Measurements from ENCODE around the gene NRXN3. TPM values are rescaled to one million over a fixed set of nuclear protein-coding genes. Genes with fewer than 3 reads are reported as not detected.
"Not testable (repeated sequence)": the region's sequence is repeated elsewhere in the genome, so short reads cannot be mapped to it uniquely, and the experiment has no call there.

The NRXN3 gene
- total RNA-seq, 2 experiments from 2014 or later, result not detected

GRCh38 chr14:79732911-79733655 is 1562.9 kb downstream of the NRXN3 start:
- Mint-ChIP-seq H3K4me1 (peaks cover 14% of the 10 kb centered on the region), H3K27ac (no peak overlapping the region), H3K9me3 (peaks cover 14% of the 10 kb centered on the region), H3K36me3 (ENCODE audit: low read depth) (no peaks in the 10 kb centered on the region), H3K4me3 (no peak overlapping the region), H3K27me3 (no peaks in the 10 kb centered on the region)
- CTCF ChIA-PET, result no interaction called here
- POLR2A ChIA-PET, result no interaction called here
- no peak for DNase-seq

DNA sequence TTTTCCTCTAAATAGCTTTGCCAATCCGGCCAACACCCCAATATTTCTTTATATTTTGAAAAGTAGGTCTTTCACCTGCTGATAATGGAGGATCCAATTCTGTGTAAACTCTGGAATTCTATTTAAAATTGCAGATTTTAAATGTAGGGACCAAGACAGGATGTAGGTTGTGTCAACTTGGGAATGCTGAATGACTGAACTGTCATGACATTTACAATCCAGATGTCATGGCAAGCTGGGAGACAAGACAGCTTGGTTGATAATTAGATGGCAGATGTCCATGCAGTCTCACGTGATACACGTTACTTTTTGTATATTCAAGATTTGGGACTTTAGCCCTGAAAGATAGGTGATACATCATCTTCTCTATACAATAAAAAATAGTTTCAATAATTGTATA is 1564.0 kb downstream of the NRXN3 start:
- POLR2A ChIA-PET, result no interaction called here
- no peak overlapping the region for H3K27ac Mint-ChIP-seq
- H3K4me3 Mint-ChIP-seq, result no peak overlapping the region
- H3K4me1 Mint-ChIP-seq, result peaks cover 9% of the 10 kb centered on the region
- no peaks in the 10 kb centered on the region for H3K36me3 Mint-ChIP-seq (ENCODE audit: low read depth)
- CTCF ChIA-PET, result no interaction called here
- no peak for DNase-seq
- peaks cover 14% of the 10 kb centered on the region for H3K9me3 Mint-ChIP-seq
- H3K27me3 Mint-ChIP-seq, result no peaks in the 10 kb centered on the region

DNA sequence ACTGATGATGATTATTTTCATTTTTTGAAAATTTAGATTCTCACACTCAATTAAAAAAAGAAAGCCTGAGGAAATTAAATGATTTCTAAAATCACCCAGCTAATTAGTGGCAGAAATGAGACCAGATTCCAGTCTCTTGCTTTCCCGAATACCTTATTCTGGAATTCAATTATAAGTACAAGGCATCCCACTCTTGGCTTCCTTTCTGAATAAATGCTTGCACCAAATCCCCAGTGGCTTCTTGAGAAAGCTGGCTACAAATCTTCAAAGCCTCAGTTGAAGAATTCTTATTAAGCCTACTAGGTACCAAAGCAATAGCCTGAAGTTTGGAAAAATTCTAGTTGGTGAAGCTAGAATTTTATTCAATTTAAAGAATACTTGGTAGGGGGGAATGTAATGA is 1564.5 kb downstream of the NRXN3 start:
- no peak overlapping the region for H3K4me3 Mint-ChIP-seq
- no peaks in the 10 kb centered on the region for H3K27me3 Mint-ChIP-seq
- H3K36me3 Mint-ChIP-seq (ENCODE audit: low read depth), result no peaks in the 10 kb centered on the region
- ChIA-PET CTCF (no interaction called here), POLR2A (no interaction called here)
- H3K4me1 Mint-ChIP-seq, result peaks cover 9% of the 10 kb centered on the region
- H3K27ac Mint-ChIP-seq, result no peak overlapping the region
- peaks cover 14% of the 10 kb centered on the region for H3K9me3 Mint-ChIP-seq
- DNase-seq, result no peak

DNA sequence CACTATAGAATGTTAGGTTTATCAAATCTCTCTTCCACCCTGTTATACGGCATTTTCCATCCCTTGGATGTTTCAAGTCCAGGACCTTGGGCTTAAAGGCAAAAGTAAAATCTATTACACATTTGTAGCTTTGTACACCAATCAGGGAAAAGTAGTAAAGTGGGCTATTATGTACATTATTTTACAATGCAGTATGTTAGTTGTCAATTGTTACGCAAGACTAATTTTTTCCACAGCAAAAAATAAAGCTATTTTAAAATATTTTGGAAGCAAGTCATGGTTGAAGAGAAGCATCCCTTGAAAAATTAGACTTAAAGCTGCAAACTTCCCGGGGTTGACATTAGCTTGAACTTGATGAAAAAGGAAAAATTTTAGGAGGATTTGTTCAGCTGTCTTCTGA is 1564.9 kb downstream of the NRXN3 start:
- no peaks in the 10 kb centered on the region for H3K27me3 Mint-ChIP-seq
- POLR2A ChIA-PET, result no interaction called here

GRCh38 chr14:79740066-79740601 is 1570.0 kb downstream of the NRXN3 start:
- no peaks in the 10 kb centered on the region for H3K36me3 Mint-ChIP-seq (ENCODE audit: low read depth)
- H3K27me3 Mint-ChIP-seq, result no peaks in the 10 kb centered on the region
- peaks cover 12% of the 10 kb centered on the region for H3K9me3 Mint-ChIP-seq
- no peak overlapping the region for H3K27ac Mint-ChIP-seq
- no peaks in the 10 kb centered on the region for H3K4me1 Mint-ChIP-seq
- ChIA-PET CTCF (no interaction called here), POLR2A (no interaction called here)
- DNase-seq, result no peak
- H3K4me3 Mint-ChIP-seq, result no peak overlapping the region

More for the DNA sequence above, 1564.9 kb downstream of the NRXN3 start:
- Mint-ChIP-seq H3K9me3 (peaks cover 14% of the 10 kb centered on the region), H3K4me1 (peaks cover 6% of the 10 kb centered on the region), H3K4me3 (no peak overlapping the region), H3K27ac (no peak overlapping the region), H3K36me3 (ENCODE audit: low read depth) (no peaks in the 10 kb centered on the region)
- DNase-seq, result no peak
- CTCF ChIA-PET, result no interaction called here

DNA sequence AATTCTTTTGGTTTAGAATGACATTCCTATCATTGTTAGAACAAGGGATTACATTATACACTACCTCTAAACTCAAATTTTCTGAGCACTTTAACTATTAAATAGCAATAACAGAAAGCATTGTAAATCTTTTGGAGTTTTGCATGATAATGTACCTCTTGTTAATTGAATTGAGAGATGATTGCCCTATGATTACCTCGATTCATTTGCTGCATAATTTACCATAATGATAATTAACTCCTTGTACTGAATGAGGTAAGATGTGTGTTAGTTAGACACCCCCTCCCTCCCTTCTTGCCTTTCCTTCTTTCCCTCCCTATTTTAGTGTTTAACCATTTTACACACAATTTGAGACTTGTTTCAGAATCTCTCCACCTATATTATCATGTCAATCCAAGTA is 1572.0 kb downstream of the NRXN3 start:
- DNase-seq, result no peak
- Mint-ChIP-seq H3K4me3 (no peak overlapping the region), H3K9me3 (peaks cover 3% of the 10 kb centered on the region), H3K36me3 (ENCODE audit: low read depth) (no peaks in the 10 kb centered on the region), H3K4me1 (no peaks in the 10 kb centered on the region), H3K27ac (no peak overlapping the region), H3K27me3 (no peaks in the 10 kb centered on the region)
- ChIA-PET POLR2A (no interaction called here), CTCF (no interaction called here)

- DNase-seq, result no peak
- H3K27me3 Mint-ChIP-seq, result no peaks in the 10 kb centered on the region
- no peaks in the 10 kb centered on the region for H3K9me3 Mint-ChIP-seq
- H3K4me3 Mint-ChIP-seq, result no peak overlapping the region
- no peak overlapping the region for H3K27ac Mint-ChIP-seq
- no peaks in the 10 kb centered on the region for H3K36me3 Mint-ChIP-seq (ENCODE audit: low read depth)
- ChIA-PET CTCF (no interaction called here), POLR2A (no interaction called here)
- H3K4me1 Mint-ChIP-seq, result no peaks in the 10 kb centered on the region
Measured at GRCh38 chr14:79745046-79745445, 1574.9 kb downstream of the NRXN3 start.

GRCh38 chr14:79749065-79749464 is 1578.9 kb downstream of the NRXN3 start:
- Mint-ChIP-seq H3K4me1 (no peaks in the 10 kb centered on the region), H3K27me3 (no peaks in the 10 kb centered on the region), H3K9me3 (peaks cover 3% of the 10 kb centered on the region), H3K27ac (no peak overlapping the region), H3K36me3 (ENCODE audit: low read depth) (no peaks in the 10 kb centered on the region), H3K4me3 (no peak overlapping the region)
- no peak for DNase-seq
- POLR2A ChIA-PET, result no interaction called here
- CTCF ChIA-PET, result no interaction called here

DNA sequence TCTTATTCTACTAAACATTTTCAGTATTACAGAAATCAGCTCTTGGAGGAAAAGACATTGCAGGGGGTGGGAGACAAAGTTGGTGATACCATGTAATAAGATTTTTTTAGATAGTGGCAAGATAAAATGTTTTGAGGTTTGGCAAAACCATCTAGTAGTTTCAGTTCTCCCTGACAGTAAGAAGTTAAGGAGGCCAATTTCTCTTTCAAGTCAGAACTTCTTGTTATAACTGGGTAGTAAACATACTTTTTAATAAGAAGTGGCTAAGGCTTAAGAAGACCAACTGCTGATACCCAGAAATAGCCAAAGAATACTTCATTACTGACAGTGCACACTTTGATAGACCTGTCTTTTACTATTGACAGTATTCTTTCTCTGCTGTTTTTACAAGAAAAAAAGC is 1588.8 kb downstream of the NRXN3 start:
- ChIA-PET POLR2A (no interaction called here), CTCF (no interaction called here)
- no peak overlapping the region for H3K4me3 Mint-ChIP-seq
- H3K4me1 Mint-ChIP-seq, result peaks cover 2% of the 10 kb centered on the region
- DNase-seq, result no peak
- H3K36me3 Mint-ChIP-seq (ENCODE audit: low read depth), result no peaks in the 10 kb centered on the region
- no peak overlapping the region for H3K27ac Mint-ChIP-seq
- H3K27me3 Mint-ChIP-seq, result no peaks in the 10 kb centered on the region
- peaks cover 10% of the 10 kb centered on the region for H3K9me3 Mint-ChIP-seq

DNA sequence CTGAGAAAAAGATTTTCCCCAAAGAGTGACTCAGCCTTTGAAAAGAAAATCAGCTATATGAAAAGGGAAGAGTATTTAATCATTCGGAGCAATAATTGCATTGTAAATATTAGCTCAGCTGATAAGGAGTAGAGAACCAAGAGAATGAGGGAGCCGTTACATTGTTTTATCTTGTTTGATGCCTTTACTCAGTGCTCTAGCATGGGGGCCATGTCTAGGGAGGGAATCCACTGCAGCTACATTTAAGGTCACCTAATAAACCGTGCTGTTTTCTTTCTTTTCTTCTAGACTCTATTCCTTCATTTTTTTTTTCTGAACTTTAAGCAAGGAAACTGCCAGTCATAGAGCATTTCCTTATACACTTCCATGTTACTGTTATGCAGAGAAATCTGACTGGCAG is 1594.2 kb downstream of the NRXN3 start:
- ChIA-PET CTCF (no interaction called here), POLR2A (no interaction called here)
- Mint-ChIP-seq H3K9me3 (peaks cover 12% of the 10 kb centered on the region), H3K4me1 (peaks cover 2% of the 10 kb centered on the region), H3K4me3 (no peak overlapping the region), H3K36me3 (ENCODE audit: low read depth) (no peaks in the 10 kb centered on the region), H3K27ac (no peak overlapping the region), H3K27me3 (no peaks in the 10 kb centered on the region)
- DNase-seq, result no peak

GRCh38 chr14:79766511-79766910 is 1596.3 kb downstream of the NRXN3 start:
- CTCF ChIA-PET, result no interaction called here
- no peak overlapping the region for H3K4me3 Mint-ChIP-seq
- no peak for DNase-seq
- peaks cover 15% of the 10 kb centered on the region for H3K9me3 Mint-ChIP-seq
- no peaks in the 10 kb centered on the region for H3K4me1 Mint-ChIP-seq
- no peaks in the 10 kb centered on the region for H3K27me3 Mint-ChIP-seq
- H3K36me3 Mint-ChIP-seq (ENCODE audit: low read depth), result no peaks in the 10 kb centered on the region
- POLR2A ChIA-PET, result no interaction called here
- no peak overlapping the region for H3K27ac Mint-ChIP-seq

DNA sequence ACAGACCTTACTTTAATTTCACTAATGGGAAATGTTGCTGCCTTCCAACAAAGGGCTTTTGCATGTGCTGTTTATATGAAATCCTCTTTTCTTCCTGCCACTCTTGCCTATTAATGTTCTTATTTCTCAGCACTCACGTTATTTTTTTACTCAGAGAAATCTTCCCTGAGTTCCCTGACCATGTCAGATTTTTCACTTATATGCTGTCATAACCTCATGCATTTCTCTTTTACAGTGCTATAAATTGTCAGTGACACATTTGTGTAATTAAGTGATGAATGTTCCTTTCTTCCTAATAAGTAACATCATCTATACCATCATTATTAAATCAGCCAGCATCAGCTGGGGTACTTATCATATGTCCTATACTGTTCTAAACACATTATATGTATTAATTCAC is 1597.1 kb downstream of the NRXN3 start:
- no peak overlapping the region for H3K27ac Mint-ChIP-seq
- H3K9me3 Mint-ChIP-seq, result peaks cover 15% of the 10 kb centered on the region
- POLR2A ChIA-PET, result no interaction called here

GRCh38 chr14:79767721-79768120 is 1597.5 kb downstream of the NRXN3 start:
- H3K36me3 Mint-ChIP-seq (ENCODE audit: low read depth); H3K27me3 Mint-ChIP-seq; CTCF ChIA-PET; H3K4me1 Mint-ChIP-seq; DNase-seq; H3K4me3 Mint-ChIP-seq; H3K27ac Mint-ChIP-seq; POLR2A ChIA-PET: not testable (repeated sequence)
- H3K9me3 Mint-ChIP-seq, result peaks cover 12% of the 10 kb centered on the region

More for the DNA sequence above, 1597.1 kb downstream of the NRXN3 start:
- H3K27me3 Mint-ChIP-seq, result no peaks in the 10 kb centered on the region
- DNase-seq, result no peak
- H3K36me3 Mint-ChIP-seq (ENCODE audit: low read depth), result no peaks in the 10 kb centered on the region
- no peaks in the 10 kb centered on the region for H3K4me1 Mint-ChIP-seq
- CTCF ChIA-PET, result no interaction called here
- no peak overlapping the region for H3K4me3 Mint-ChIP-seq

GRCh38 chr14:79781882-79782281 is 1611.7 kb downstream of the NRXN3 start:
- ChIA-PET POLR2A (no interaction called here), CTCF (no interaction called here)
- Mint-ChIP-seq H3K27ac (no peak overlapping the region), H3K36me3 (ENCODE audit: low read depth) (no peaks in the 10 kb centered on the region), H3K27me3 (no peaks in the 10 kb centered on the region), H3K4me1 (no peaks in the 10 kb centered on the region), H3K4me3 (no peak overlapping the region), H3K9me3 (peaks cover 2% of the 10 kb centered on the region)
- DNase-seq, result no peak
